ENCODE data around the gene DLG2. TPM values are rescaled to one million over a fixed set of nuclear protein-coding genes. Genes with fewer than 3 reads are reported as not detected.

The DLG2 gene
- total RNA-seq, 1 experiment from 2014 or later: 2.7 TPM

Small RNA genes within 50 kb of the gene (small RNA-seq; reads per million reads assigned to genes)
- gene RF02112 (not detected), gene RF02113 (not detected), gene RNU6-1292P (not detected)

Other genes starting within 250 kb of the DLG2 start
- 92.1 and 188 TPM in 2 replicates for gene TMEM126B, start 1.2 kb upstream of the DLG2 start, total RNA-seq (2014; rRNA removed; shearing (Covaris generic); ENCODE audit: low replicate concordance)
- 29.3 and 77.2 TPM in 2 replicates for gene TMEM126A, start 20.6 kb upstream of the DLG2 start, total RNA-seq (2014; rRNA removed; shearing (Covaris generic); ENCODE audit: low replicate concordance)
- 230 and 297 TPM in 2 replicates for gene CREBZF, start 37.8 kb upstream of the DLG2 start, total RNA-seq (2014; rRNA removed; shearing (Covaris generic); ENCODE audit: low replicate concordance)
- gene CCDC89, start 58.9 kb upstream of the DLG2 start, total RNA-seq (2014; rRNA removed; shearing (Covaris generic); ENCODE audit: low replicate concordance): 0.37 and 0.40 TPM in 2 replicates
- gene SYTL2, start 183.8 kb upstream of the DLG2 start, total RNA-seq (2014; rRNA removed; shearing (Covaris generic); ENCODE audit: low replicate concordance): 0.69 and 0.75 TPM in 2 replicates
- not detected in 2 replicates for gene CCDC83, start 228.0 kb upstream of the DLG2 start, total RNA-seq (2014; rRNA removed; shearing (Covaris generic); ENCODE audit: low replicate concordance)

Measured in Karpas-422 (cell line).